Astrocyte (in vitro differentiated cells and primary cell): ENCODE measurements around the gene PCDH7. TPM values are rescaled to one million over a fixed set of nuclear protein-coding genes. Genes with fewer than 3 reads are reported as not detected.

ENCODE experiments used
- DNase-seq: peaks from one replicate; pipeline ENCODE4 v3.0.0-alpha.2; 2010; ENCODE audit warnings: low read depth
- FAIRE-seq: peaks from 2 replicates; lab custom pipeline; 2011; peaks lifted over from hg19 to GRCh38; lab: Jason Lieb, UNC
- H2AFZ ChIP-seq: 2 replicates; pipeline ENCODE4 v1.6.0; 2012; ENCODE audit warnings: low read depth, low read length, inconsistent platforms
- H3K27ac ChIP-seq: 2 replicates; pipeline ENCODE4 v1.5.1; 2011; ENCODE audit warnings: low read depth, low read length, inconsistent platforms
- H3K27me3 ChIP-seq: 2 replicates; pipeline ENCODE4 v1.6.0; 2011; ENCODE audit warnings: low read length, inconsistent platforms; ENCODE audit not compliant: insufficient read depth
- H3K36me3 ChIP-seq: 2 replicates; pipeline ENCODE4 v1.5.1; 2011; ENCODE audit warnings: low read length, inconsistent platforms; ENCODE audit not compliant: insufficient read depth
- H3K4me1 ChIP-seq: 2 replicates; pipeline ENCODE4 v1.5.1; 2011; ENCODE audit warnings: low read length, inconsistent platforms; ENCODE audit not compliant: insufficient read depth
- H3K4me2 ChIP-seq: 2 replicates; pipeline ENCODE4 v1.6.0; 2012; ENCODE audit warnings: low read length, inconsistent platforms
- H3K4me3 ChIP-seq: 2 replicates; pipeline ENCODE4 v1.5.1; 2011; ENCODE audit warnings: low read depth, mild to moderate bottlenecking, low read length, inconsistent platforms; ENCODE audit not compliant: insufficient read depth
- H3K79me2 ChIP-seq: 2 replicates; pipeline ENCODE4 v1.6.0; 2012; ENCODE audit warnings: mild to moderate bottlenecking, low read length, inconsistent platforms; ENCODE audit not compliant: insufficient read depth
- H3K9ac ChIP-seq: 2 replicates; pipeline ENCODE4 v1.6.0; 2012; ENCODE audit warnings: mild to moderate bottlenecking, low read length, inconsistent platforms
- H3K9me3 ChIP-seq: 2 replicates; pipeline ENCODE4 v1.5.1; 2012; ENCODE audit warnings: low read depth, mild to moderate bottlenecking, low read length, inconsistent platforms; ENCODE audit not compliant: insufficient read depth
- H4K20me1 ChIP-seq: 2 replicates; pipeline ENCODE4 v1.6.0; 2012; ENCODE audit warnings: low read length, inconsistent platforms; ENCODE audit not compliant: insufficient read depth
- H3K27ac Mint-ChIP-seq: one replicate; pipeline ENCODE4 v1.8.0; 2021; ENCODE audit warnings: mild to moderate bottlenecking, mixed read lengths; ENCODE audit not compliant: unreplicated experiment
- H3K27me3 Mint-ChIP-seq: one replicate; pipeline ENCODE4 v1.8.0; 2021; ENCODE audit warnings: low read depth, mixed read lengths; ENCODE audit not compliant: unreplicated experiment
- H3K36me3 Mint-ChIP-seq: one replicate; pipeline ENCODE4 v1.8.0; 2021; ENCODE audit warnings: low read depth, mixed read lengths; ENCODE audit not compliant: unreplicated experiment
- H3K4me1 Mint-ChIP-seq: one replicate; pipeline ENCODE4 v1.8.0; 2021; ENCODE audit warnings: low read depth, mixed read lengths; ENCODE audit not compliant: unreplicated experiment
- H3K4me3 Mint-ChIP-seq: one replicate; pipeline ENCODE4 v1.8.0; 2021; ENCODE audit warnings: mild to moderate bottlenecking, moderate library complexity, mixed read lengths; ENCODE audit not compliant: unreplicated experiment
- H3K9me3 Mint-ChIP-seq: one replicate; pipeline ENCODE4 v1.8.0; 2021; ENCODE audit warnings: mild to moderate bottlenecking, mixed read lengths; ENCODE audit not compliant: unreplicated experiment
- CTCF ChIP-seq: IDR thresholded peaks from 2 replicates; pipeline ENCODE4 v1.5.1; 2011; ENCODE audit warnings: low read depth, mild to moderate bottlenecking, inconsistent platforms, low read length, moderate library complexity; ENCODE audit not compliant: insufficient read depth
- EZH2 ChIP-seq: IDR thresholded peaks from 2 replicates; pipeline ENCODE4 v1.6.1; 2012; ENCODE audit warnings: mild to moderate bottlenecking, low read length, inconsistent platforms; ENCODE audit not compliant: insufficient read depth
- total RNA-seq: library from RNA; stranded (reverse); gene quantifications from 2 replicates; pipeline ENCODE4 v1.2.1, GENCODE V29; 2021

The PCDH7 gene
- total RNA-seq, 1 donor from 2014 or later = 40.8 TPM

GRCh38 chr4:30722359-30723200 is 2.4 kb downstream of the PCDH7 start:
- Mint-ChIP-seq H3K36me3 (peaks cover 3% of the 10 kb centered on the region), H3K27ac (peak overlapping the region; percentile 47), H3K27me3 (peaks cover 9% of the 10 kb centered on the region), H3K4me3 (peak overlapping the region; percentile 89), H3K4me1 (peaks cover 20% of the 10 kb centered on the region), H3K9me3 (peaks cover 3% of the 10 kb centered on the region)
- Histone ChIP-seq H2AFZ (peak overlapping the region; percentile 74), H3K36me3 (no peaks in the 10 kb centered on the region), H3K9me3 (no peaks in the 10 kb centered on the region), H3K27me3 (no peaks in the 10 kb centered on the region), H3K4me3 (peak overlapping the region; percentile 83), H3K79me2 (peaks cover 62% of the 10 kb centered on the region), H4K20me1 (peaks cover 31% of the 10 kb centered on the region), H3K9ac (peak overlapping the region; percentile 83), H3K4me2 (peak overlapping the region; percentile 100), H3K4me1 (peaks cover 29% of the 10 kb centered on the region), H3K27ac (no peak overlapping the region)
- no peak for DNase-seq
- TF ChIP-seq CTCF = no peak
- TF ChIP-seq EZH2 = no peak
- no peak for FAIRE-seq

DNA sequence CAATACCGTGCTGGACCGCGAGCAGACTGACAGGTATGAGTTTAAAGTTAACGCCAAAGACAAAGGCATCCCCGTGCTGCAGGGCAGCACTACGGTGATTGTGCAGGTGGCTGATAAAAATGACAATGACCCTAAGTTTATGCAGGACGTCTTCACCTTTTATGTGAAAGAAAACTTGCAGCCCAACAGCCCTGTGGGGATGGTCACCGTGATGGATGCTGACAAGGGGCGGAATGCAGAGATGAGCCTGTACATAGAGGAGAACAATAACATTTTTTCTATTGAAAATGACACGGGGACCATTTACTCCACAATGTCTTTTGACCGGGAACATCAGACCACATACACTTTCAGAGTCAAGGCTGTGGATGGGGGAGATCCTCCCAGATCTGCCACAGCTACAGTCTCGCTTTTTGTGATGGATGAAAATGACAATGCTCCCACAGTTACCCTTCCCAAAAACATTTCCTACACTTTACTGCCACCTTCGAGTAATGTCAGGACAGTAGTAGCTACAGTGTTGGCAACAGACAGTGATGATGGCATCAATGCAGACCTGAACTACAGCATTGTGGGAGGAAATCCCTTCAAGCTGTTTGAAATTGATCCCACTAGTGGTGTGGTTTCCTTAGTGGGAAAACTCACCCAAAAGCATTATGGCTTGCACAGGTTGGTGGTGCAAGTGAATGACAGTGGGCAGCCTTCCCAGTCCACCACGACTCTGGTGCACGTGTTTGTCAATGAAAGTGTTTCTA is 3.2 kb downstream of the PCDH7 start:
- peaks cover 3% of the 10 kb centered on the region for H3K9me3 Mint-ChIP-seq

More for the DNA sequence above, 3.2 kb downstream of the PCDH7 start:
- FAIRE-seq = no peak
- Histone ChIP-seq H3K27me3 (no peaks in the 10 kb centered on the region), H3K4me2 (peak overlapping the region; percentile 100), H2AFZ (peak overlapping the region; percentile 74), H4K20me1 (peaks cover 32% of the 10 kb centered on the region), H3K4me1 (peaks cover 27% of the 10 kb centered on the region), H3K27ac (no peak overlapping the region), H3K79me2 (peaks cover 64% of the 10 kb centered on the region), H3K4me3 (peak overlapping the region; percentile 83), H3K9me3 (no peaks in the 10 kb centered on the region), H3K36me3 (no peaks in the 10 kb centered on the region), H3K9ac (peak overlapping the region; percentile 83)
- Mint-ChIP-seq H3K36me3 (peaks cover 3% of the 10 kb centered on the region), H3K27ac (peak overlapping the region; percentile 47), H3K27me3 (peaks cover 9% of the 10 kb centered on the region), H3K4me1 (peaks cover 18% of the 10 kb centered on the region), H3K4me3 (peak overlapping the region; percentile 89)
- no peak for DNase-seq
- no peak for TF ChIP-seq EZH2
- no peak for TF ChIP-seq CTCF
